ENCODE measurements around the gene TLR9. TPM values are rescaled to one million over a fixed set of nuclear protein-coding genes. Genes with fewer than 3 reads are reported as not detected.

TLR9 gene
- total RNA-seq, 4 donors from 2014 or later = not detected

DNA sequence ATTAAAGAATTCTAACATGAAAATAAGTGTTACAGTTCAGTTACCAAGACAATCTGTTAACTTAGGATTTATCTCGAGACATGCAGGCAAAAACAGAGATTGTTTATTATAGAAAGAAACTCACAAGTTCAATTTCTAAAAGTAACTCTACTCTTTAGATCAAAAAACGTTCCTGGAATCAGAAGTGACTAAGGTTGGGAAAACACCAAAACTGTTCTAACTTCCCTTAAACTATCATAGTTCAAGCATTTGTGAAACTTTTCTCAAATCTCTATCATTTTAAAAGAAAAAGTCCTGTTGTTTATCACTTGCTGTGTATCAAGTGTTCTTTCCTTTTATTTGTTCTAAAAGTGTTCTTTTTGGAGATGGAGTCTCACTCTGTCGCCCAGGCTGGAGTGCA is 44.3 kb upstream of the TLR9 start:
- Histone ChIP-seq H3K4me1 (peaks cover 4 to 76% (median 28%) of the 10 kb centered on the region in 3 donors), H3K9me3 (no peaks in the 10 kb centered on the region), H3K36me3 (peaks cover 2 to 63% of the 10 kb centered on the region in 2 donors), H3K27me3 (no peaks in the 10 kb centered on the region), H3K27ac (peak overlapping the region in 3 of 4 donors; percentile 67 to 92 (median 69)), H3K4me3 (no peak overlapping the region)
- WGBS, 2 donors (ENCODE audit: low coverage in 1 of 2) = 12 to 29% methylated on average over 2 to 3 of the region's 3 CpGs
- no peak for ATAC-seq
- no peak for TF ChIP-seq POLR2AphosphoS5 (IDR thresholded peaks at IDR 0.05)
- TF ChIP-seq EP300 (IDR thresholded peaks at IDR 0.05) = no peak
- TF ChIP-seq POLR2A (IDR thresholded peaks at IDR 0.05) = no peak
- TF ChIP-seq, protein P1, sequence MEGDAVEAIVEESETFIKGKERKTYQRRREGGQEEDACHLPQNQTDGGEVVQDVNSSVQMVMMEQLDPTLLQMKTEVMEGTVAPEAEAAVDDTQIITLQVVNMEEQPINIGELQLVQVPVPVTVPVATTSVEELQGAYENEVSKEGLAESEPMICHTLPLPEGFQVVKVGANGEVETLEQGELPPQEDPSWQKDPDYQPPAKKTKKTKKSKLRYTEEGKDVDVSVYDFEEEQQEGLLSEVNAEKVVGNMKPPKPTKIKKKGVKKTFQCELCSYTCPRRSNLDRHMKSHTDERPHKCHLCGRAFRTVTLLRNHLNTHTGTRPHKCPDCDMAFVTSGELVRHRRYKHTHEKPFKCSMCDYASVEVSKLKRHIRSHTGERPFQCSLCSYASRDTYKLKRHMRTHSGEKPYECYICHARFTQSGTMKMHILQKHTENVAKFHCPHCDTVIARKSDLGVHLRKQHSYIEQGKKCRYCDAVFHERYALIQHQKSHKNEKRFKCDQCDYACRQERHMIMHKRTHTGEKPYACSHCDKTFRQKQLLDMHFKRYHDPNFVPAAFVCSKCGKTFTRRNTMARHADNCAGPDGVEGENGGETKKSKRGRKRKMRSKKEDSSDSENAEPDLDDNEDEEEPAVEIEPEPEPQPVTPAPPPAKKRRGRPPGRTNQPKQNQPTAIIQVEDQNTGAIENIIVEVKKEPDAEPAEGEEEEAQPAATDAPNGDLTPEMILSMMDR (IDR thresholded peaks at IDR 0.05) = no peak

DNA sequence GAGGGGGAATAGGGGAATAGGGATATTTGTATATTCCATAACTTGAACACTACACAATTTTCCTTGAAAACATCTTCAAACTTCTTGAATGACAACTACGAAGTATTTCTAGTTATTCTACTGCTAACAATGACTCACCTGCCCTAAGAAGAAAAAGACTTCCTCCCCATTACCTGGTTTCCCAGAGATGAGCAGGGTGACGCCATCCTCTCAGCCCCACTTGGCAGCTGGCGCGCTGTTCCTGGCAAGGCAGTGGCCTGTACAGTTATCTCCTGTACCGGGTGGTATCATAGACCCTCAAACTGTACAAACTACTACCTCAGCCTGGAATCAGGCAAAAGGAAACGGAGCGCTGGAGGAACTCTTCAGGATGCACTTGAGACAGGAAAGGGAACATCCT is 42.6 kb upstream of the TLR9 start:
- Histone ChIP-seq H3K27ac (peak overlapping the region in 2 of 4 donors; percentile 30 to 92), H3K36me3 (peaks cover 2 to 80% of the 10 kb centered on the region in 2 donors), H3K4me1 (peaks cover 4 to 76% (median 24%) of the 10 kb centered on the region in 3 donors), H3K4me3 (no peak overlapping the region), H3K9me3 (no peaks in the 10 kb centered on the region), H3K27me3 (no peaks in the 10 kb centered on the region)
- TF ChIP-seq, protein P1 (IDR thresholded peaks at IDR 0.05) = no peak
- TF ChIP-seq EP300 (IDR thresholded peaks at IDR 0.05) (no peak), POLR2AphosphoS5 (IDR thresholded peaks at IDR 0.05) (no peak), POLR2A (IDR thresholded peaks at IDR 0.05) (no peak)
- no peak for ATAC-seq
- 79 to 82% methylated on average over 2 to 3 of the region's 7 CpGs for WGBS, 2 donors (ENCODE audit: low coverage in 1 of 2)

DNA sequence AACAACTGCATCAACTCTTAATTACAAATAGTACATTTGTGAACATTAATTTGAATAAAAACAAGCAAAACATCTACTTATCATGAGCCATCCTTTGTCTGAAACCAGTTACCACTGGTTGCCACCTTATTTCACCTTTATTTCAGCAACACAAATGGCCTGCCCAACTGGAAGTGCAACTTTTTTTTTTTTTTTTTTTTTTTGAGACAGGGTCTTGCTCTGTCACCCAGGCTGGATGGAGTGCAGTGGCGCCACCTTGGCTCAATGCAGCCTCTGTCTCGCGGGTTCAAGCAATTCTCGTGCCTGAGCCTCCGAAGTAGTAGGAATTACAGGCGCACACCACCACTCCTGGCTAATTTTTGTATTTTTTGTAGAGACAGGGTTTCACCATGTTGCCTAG is 39.9 kb upstream of the TLR9 start:
- no peak overlapping the region for H3K4me3 ChIP-seq
- H3K27ac ChIP-seq = no peak overlapping the region
- peaks cover 0 to 69% (median 6%) of the 10 kb centered on the region in 3 donors for H3K4me1 ChIP-seq

DNA sequence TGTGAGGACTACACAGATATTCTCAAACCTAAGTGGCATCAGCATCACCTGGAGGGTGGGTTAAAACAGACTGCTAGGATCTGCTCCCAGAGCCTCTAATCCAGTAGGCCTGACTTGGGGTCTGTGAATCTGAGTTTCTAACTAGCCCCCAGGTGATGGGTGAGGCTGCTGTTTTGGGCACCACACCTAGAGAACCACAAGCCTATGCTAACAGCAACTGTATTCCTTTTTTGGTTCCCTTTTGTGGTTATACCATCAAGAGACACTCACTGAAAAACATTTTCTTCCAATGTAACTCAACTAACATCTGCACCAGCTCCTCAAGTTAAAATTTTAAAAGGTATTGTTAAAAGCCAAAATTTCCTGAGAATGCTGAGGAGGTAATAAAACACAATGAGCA is 37.0 kb upstream of the TLR9 start:
- peaks cover 0 to 100% of the 10 kb centered on the region in 2 donors for H3K36me3 ChIP-seq
- TF ChIP-seq, protein P1 (IDR thresholded peaks at IDR 0.05) = no peak
- TF ChIP-seq POLR2A (IDR thresholded peaks at IDR 0.05) = no peak
- TF ChIP-seq EP300 (IDR thresholded peaks at IDR 0.05) = no peak
- TF ChIP-seq POLR2AphosphoS5 (IDR thresholded peaks at IDR 0.05) = no peak
- no peak for ATAC-seq
- peaks cover 0 to 53% (median 0%) of the 10 kb centered on the region in 3 donors for H3K4me1 ChIP-seq
- H3K27me3 ChIP-seq = no peaks in the 10 kb centered on the region
- no peak overlapping the region for H3K4me3 ChIP-seq
- peak overlapping the region in 1 of 4 donors; percentile 12 for H3K27ac ChIP-seq
- no peaks in the 10 kb centered on the region for H3K9me3 ChIP-seq

More for the DNA sequence above, 39.9 kb upstream of the TLR9 start:
- TF ChIP-seq POLR2A (IDR thresholded peaks at IDR 0.05) = no peak
- no peak for TF ChIP-seq POLR2AphosphoS5 (IDR thresholded peaks at IDR 0.05)
- TF ChIP-seq, protein P1 (IDR thresholded peaks at IDR 0.05) = no peak
- WGBS, 2 donors (ENCODE audit: low coverage in 1 of 2) = 88 to 90% methylated on average over 2 to 6 of the region's 6 CpGs
- ATAC-seq = no peak
- Histone ChIP-seq H3K36me3 (peaks cover 2 to 100% of the 10 kb centered on the region in 2 donors), H3K27me3 (no peaks in the 10 kb centered on the region), H3K9me3 (no peaks in the 10 kb centered on the region)

DNA sequence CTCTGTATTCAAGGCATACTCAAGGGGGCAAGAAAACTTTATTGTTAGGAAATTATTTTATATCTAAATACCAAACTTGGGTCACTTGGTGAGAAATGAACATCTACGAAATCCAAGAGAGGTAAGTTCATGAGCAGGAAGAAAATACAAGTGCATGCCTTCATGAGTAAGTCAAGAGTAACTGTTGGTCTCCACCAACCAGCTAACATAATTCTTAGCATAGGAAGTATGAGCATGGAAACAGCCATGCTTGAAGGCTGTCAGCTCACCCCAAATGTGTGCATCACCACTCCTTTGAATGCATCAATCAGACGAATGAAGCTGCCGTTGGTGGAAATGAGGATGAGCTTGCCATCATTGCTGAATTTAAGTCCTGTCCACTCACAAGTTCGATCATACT is 34.0 kb upstream of the TLR9 start:
- whole genome bisulfite sequencing, 2 donors (ENCODE audit: low coverage in 1 of 2) = 80 to 91% methylated on average over 3 to 4 of the region's 4 CpGs
- TF ChIP-seq EP300 (IDR thresholded peaks at IDR 0.05) (no peak), POLR2A (IDR thresholded peaks at IDR 0.05) (no peak)
- Histone ChIP-seq H3K36me3 (peaks cover 0 to 100% of the 10 kb centered on the region in 2 donors), H3K4me1 (peaks cover 0 to 66% (median 0%) of the 10 kb centered on the region in 3 donors), H3K27me3 (no peaks in the 10 kb centered on the region), H3K4me3 (no peak overlapping the region), H3K27ac (peak overlapping the region in 2 of 4 donors; percentile 20 to 28), H3K9me3 (no peaks in the 10 kb centered on the region)
- ATAC-seq = no peak

Measured in gastroesophageal sphincter (tissue), 4 donors.